GM18909 (cell line): ENCODE measurements around the gene TERB2.
"Not testable (repeated sequence)": the region's sequence is repeated elsewhere in the genome, so short reads cannot be mapped to it uniquely, and the experiment has no call there.

Experiments used
- ATAC-seq: cut with Tn5 transposase; IDR thresholded peaks from one replicate; pipeline ENCODE4 v1.9.1; 2021; ENCODE audit warnings: mild to moderate bottlenecking; ENCODE audit not compliant: unreplicated experiment, poor library complexity

The TERB2 gene, protein sequence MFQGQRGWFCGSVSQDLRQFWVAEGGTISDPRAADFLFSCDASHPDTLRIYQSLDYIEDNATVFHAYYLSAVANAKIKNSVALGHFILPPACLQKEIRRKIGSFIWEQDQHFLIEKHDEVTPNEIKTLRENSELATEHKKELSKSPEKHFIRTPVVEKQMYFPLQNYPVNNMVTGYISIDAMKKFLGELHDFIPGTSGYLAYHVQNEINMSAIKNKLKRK

GRCh38 chr15:44956388-44956787 lies at the start of gene TERB2:
TSS of gene TERB2 (plus strand) at chr15:44956687. CDS start at chr15:44956719, 32 bp downstream.
- ATAC-seq, result no peak

DNA sequence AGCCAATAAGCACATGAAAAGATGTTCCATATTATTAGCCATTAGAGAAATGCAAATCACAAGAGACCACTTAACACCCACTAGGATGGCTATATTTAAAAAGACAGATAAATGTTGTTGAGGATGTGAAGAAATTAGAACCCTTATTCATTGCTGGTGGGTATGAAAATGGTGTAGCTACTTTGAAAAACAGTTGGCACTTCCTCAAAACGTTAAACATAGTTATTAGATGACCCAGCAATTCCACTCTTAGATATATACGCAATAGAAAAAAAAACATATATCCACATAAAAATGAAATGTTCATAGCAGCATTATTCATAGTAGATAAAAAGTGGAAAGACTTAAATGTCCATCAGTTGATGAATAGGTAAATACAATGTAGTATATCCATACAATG lies 47.1 kb upstream of the TERB2 start:
- ATAC-seq, result no peak

DNA sequence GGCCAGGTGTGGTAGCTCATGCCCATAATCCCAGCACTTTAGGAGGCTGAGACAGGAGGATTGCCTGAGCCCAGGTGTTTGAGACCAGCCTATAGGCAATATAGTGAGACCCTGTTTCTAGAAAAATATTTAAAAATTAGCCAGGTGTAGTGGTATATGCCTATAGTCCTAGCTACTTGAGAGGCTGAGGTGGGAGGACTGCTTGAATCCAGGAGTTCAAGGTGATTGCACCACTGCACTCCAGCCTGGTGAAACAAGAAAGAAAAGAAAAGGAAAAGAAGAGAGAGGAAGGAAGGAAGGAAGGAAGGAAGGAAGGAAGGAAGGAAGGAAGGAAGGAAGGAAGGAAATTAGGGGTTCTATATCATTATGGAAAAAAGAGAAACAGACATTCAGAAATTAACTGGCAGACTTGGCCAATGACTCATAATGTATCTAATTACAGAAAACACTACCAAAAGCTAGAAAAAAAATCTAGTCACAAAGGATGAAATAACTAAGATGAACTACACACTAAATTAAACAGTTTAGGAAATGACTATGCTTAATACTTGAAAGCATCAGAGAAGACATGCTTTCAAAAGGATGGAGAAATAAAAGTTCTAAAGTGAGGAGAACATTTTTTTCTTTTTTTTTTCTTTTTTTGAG lies 45.4 kb upstream of the TERB2 start:
- ATAC-seq, result no peak

DNA sequence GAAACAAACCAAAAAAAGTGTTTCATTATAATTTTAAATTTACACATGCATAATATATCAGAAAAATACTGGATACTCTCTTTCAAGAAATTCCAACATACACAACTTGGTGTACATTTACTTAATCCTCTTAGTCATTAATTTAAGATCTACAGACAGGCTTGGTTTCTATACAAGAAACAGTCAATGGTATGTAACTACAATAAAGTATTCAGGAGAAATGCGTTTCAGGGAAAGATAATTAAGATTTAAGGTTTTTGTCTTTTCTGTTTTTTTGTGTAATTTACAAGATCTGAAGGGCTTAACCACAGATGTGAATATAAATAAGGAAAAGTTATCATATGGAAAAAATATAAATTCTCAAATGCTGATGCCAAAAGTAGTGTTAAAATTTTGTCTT lies 44.3 kb upstream of the TERB2 start:
- not testable (repeated sequence) for ATAC-seq

- ATAC-seq, result not testable (repeated sequence)
Measured at GRCh38 chr15:44912974-44913448, 43.5 kb upstream of the TERB2 start.

- no peak for ATAC-seq
Measured at GRCh38 chr15:44918136-44918535, 38.4 kb upstream of the TERB2 start.

- ATAC-seq, result not testable (repeated sequence)
Measured at GRCh38 chr15:44928658-44929057, 27.8 kb upstream of the TERB2 start.

DNA sequence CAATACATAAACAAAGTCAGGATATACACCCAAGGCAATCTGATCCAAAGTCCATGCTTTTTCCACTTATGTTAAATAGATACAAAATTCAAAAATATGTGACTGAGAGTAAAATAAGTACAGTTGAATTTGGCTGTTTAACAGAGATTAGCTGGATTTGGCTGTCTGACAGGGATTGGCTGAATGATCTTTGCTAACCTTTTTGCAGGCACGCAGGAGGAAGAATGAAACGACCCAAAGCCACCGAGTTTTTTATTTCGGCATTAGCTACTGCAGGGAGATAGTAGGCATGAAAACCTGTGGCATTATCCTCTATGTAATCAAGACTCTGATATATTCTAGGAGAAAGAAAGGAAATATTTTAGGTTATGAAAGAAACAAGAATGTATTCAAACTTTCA lies 26.2 kb upstream of the TERB2 start:
- ATAC-seq, result not testable (repeated sequence)

DNA sequence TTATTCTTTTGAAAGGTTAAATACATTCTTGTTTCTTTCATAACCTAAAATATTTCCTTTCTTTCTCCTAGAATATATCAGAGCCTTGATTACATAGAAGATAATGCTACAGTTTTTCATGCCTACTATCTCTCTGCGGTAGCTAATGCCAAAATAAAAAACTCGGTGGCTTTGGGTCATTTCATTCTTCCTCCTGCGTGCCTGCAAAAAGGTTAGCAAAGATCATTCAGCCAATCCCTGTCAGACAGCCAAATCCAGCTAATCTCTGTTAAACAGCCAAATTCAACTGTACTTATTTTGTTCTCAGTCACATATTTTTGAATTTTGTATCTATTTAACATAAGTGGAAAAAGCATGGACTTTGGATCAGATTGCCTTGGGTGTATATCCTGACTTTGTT lies 1.8 kb downstream of the TERB2 start:
- ATAC-seq, result not testable (repeated sequence)

DNA sequence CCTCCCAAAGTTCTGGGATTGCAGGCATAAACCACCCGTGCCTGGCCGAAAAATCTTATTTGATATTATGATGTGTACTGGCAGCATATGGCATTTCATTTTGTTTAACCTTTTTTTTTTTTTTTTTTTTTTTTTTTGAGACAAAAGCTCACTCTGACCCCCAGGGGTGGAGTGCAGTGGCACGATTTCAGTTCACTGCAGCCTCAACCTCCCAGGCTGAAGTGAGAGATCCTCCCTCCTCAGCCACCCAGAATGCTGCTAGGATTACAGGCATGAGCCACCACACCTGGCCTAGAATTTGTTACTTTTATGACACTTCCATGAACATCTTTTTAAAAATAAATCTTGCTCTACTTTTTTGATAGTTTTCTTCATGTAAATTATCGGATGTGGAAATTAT lies 12.0 kb downstream of the TERB2 start:
- ATAC-seq, result no peak

DNA sequence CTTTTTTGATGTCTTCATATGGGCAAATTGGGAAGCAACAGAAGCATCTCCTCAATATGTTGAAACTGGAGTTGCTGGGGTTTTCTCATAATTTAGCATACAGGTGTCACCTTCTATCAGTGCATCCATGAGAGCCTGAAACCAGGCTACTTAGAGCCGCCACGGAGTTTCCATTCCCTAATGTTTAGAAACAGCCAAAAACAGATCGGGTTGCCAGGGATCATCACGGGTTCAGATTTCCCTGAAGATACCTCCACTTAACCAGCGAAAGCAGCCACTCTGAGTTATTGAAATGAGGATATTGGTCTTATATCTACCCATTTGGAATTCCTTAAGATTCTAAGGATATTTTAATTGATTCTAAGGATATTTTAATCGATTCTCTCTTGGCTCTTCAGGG lies 14.5 kb downstream of the TERB2 start:
- no peak for ATAC-seq

- not testable (repeated sequence) for ATAC-seq
Measured at GRCh38 chr15:44976183-44976582, 19.7 kb downstream of the TERB2 start.

GRCh38 chr15:44977781-44978180 lies 21.3 kb downstream of the TERB2 start:
- ATAC-seq, result not testable (repeated sequence)

- ATAC-seq, result not testable (repeated sequence)
Measured at GRCh38 chr15:44979617-44980339, 23.3 kb downstream of the TERB2 start.

DNA sequence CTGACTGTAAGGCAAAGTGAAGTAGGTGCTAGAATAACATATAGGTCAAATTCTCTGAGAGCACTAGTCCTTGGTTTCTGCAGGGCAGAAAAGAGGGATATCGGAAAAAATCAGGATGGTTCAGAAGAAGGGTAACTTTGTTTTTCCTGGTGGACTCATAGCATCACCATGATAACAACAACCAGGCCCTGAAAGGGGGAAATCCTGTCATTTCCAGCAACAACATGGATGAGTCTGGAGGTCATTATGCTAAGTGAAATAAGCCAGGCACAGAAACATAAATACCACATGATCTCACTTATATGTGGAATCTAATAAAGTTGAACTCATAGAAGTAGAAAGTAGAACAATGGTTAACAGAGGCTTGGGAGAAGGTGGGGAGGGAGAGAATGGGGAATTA lies 27.7 kb downstream of the TERB2 start:
- ATAC-seq, result not testable (repeated sequence)

DNA sequence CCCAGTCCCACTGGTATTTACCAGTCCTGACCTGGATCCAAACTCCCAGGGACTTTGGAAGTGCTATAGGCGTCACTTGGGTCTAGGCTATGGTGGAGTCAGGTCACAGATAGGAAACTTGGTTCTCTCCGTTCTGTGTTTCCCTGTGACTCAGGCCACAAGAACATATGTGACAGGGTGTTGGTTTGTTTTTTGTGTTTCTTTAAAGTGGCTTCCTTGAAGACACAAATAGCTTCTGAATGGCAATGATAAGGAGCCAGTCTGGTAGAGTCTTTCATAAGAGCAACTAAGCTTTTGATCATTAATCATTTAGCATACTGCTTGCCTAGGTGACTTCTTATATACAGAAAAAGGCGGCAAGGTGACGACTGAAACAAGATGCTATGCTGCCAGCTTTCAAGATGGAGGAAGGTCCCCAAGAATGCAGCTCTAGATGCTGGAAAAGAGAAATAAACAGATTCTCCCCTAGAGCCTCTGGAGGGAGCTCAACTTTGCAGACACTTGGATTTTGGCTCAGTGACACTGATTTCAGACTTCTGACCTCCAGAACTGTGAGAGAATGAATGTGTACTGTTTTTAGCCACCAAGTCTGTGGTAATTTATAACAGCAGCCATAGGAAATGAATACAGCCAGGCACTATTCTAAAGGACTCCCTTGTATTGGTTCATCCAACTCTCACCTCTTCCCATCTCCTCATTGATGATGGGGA lies 30.0 kb downstream of the TERB2 start:
- ATAC-seq, result not testable (repeated sequence)

GRCh38 chr15:44987711-44988110 lies 31.2 kb downstream of the TERB2 start:
- ATAC-seq, result not testable (repeated sequence)

DNA sequence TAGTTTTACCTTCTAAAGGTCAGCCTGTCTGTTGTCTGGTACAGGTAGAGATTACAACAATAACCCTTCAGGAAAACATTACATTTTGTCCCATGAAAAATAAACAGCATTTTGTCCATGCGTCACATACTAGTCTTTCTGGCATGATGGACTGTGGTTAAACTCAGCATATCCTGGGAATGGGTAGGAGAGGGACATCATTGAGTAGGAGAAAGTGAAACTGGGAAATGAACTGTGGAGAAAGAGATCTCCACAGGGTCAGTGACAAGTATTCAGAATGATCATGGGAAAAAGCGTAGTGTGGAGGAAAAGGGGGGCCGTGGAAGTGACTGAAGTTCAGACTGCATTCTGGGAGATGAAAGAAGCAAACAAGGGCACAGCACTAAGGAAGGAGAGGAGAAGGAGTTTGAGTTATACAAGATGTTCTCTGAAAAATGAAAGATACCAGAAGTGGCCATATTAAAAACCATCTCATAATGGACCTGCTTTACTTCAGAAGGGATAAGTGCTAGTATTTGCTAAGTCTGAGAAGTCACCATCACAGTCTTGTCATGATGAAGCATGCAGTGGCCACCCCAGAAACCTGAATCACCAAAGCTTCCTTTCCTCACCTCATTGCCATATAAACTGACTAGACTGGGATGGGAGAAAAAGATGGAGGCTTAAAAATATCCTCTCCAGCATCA lies 31.8 kb downstream of the TERB2 start:
- not testable (repeated sequence) for ATAC-seq

- ATAC-seq, result not testable (repeated sequence)
Measured at GRCh38 chr15:44988870-44989219, 32.4 kb downstream of the TERB2 start.

GRCh38 chr15:44997632-44998031 lies 41.1 kb downstream of the TERB2 start:
- ATAC-seq, result not testable (repeated sequence)
